GM04504 (cell line): ENCODE measurements around the gene KLHL6.

ENCODE experiments used
- DNase-seq: peaks from one replicate; pipeline ENCODE4 v3.0.0-alpha.2; 2012; ENCODE audit warnings: low read depth

Gene KLHL6

DNA sequence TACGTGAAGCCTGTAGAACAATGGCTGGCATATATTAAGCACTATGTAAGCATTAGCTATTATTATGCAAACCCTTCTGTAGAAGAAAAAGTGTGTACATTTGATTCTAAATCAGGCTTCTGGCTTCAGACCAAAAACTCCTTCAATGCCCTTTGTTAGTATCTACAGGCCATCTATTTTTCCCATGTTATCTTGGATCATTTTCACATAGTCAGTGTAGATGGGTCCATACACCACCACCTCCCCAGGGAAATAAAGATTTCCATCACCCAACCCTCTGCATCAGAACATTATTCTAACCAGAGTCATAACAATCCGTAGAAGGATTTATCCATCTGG lies 8.0 kb upstream of the KLHL6 start:
- DNase-seq = no peak

- no peak for DNase-seq
Measured at GRCh38 chr3:183560607-183561006, 5.1 kb upstream of the KLHL6 start.

GRCh38 chr3:183558495-183558894 lies 3.0 kb upstream of the KLHL6 start:
- no peak for DNase-seq

GRCh38 chr3:183556722-183557121 lies 1.2 kb upstream of the KLHL6 start:
- DNase-seq = no peak

- DNase-seq = no peak
Measured at GRCh38 chr3:183554377-183554776, 1.1 kb downstream of the KLHL6 start.

DNA sequence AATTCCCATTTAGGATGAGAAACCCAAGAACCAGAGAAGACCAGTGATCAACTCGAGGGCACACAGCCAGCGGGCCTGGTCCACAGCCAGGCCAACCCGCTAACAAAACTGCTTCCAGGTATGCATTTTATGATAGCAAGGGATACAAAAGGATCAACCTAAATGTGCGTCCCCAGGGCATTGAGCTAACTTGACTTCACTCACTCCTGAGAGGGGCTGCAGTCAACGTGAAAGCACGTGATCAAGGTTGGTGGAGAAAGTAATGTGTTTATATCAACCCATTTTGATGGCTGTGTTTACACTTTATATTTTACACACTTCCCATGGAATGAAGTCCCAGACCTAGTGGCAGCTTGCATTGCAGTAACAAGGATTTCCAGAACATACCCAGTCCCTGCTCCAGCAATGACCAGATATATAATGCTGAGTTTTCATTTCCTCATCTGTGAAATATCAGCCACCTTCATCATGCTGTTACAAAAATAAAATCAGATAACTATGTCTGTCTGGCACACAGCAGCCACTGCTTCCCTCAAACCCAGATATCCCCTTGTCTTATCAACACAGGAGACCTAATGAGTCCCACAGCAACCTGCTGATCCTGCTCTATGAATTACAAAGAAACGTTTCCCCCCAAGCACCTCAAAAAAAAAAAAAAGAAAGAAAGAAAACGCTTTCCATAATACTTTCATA lies 2.0 kb downstream of the KLHL6 start:
- DNase-seq = no peak

GRCh38 chr3:183551930-183552329 lies 3.6 kb downstream of the KLHL6 start:
- DNase-seq = no peak

DNA sequence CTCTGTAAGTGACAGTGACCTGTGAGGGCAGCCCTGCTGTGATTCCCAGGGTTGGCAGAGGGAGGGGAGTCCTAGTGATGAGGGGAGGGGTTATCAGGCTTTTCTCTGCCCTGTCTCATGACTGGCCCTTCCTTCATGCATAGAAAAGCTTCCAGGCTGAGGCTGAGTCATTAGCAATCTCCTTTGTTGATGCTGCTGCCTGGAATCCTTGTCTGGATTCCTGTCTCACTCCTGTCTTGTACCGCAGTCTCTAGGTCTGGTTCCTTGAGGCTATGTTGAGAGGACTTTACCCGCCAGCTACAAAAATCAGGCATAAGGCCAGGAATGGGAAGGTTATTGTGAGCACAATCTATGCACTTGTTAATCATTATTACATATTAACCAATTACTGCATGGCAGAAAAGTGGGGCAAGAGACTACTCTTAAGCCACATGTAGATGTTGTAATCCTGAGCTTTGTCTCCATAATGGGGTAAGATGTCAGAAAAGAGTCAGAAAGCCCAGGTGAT lies 7.2 kb downstream of the KLHL6 start:
- DNase-seq = peak; percentile 10

- DNase-seq = no peak
Measured at GRCh38 chr3:183546625-183547024, 8.9 kb downstream of the KLHL6 start.

- no peak for DNase-seq
Measured at GRCh38 chr3:183545708-183546107, 9.8 kb downstream of the KLHL6 start.

DNA sequence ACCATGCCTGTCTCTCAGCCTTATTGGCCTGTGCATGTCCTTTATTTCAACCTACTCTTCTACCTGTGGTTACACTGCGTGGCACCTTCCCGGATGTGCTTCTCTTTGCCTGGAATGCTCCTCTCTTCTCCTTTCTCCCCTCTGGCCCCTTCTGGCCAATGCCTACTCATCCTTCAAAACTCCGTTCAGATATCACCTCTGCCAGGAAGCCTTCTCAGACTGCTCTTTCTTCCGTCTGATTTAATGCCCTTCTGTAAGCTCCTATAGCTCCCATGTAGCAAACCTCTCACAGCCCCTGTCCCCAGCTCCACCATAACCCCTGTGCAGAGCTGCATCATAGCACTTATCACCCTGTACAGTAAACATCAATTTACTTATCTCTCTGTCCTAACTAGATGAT lies 13.2 kb downstream of the KLHL6 start:
- no peak for DNase-seq

DNA sequence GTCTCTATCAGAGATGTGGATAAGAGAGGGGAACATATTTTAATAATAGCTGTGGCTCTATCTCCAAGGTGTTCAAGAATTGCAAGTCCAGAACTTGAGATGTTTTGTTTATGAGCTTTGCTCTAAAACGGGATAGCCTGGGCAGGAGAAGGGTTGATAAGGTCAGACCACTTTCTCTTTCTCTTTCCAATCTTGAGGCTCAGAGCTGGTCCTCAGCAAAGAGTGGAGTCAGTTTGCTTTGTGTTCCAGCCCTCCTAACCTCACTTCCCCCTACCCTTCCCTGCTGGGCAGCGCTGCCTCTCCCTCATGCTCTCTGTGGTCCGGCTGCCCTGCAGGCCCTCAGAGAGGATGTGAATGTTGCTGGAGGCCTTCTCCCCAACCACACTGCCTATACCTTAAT lies 13.8 kb downstream of the KLHL6 start:
- no peak for DNase-seq

DNA sequence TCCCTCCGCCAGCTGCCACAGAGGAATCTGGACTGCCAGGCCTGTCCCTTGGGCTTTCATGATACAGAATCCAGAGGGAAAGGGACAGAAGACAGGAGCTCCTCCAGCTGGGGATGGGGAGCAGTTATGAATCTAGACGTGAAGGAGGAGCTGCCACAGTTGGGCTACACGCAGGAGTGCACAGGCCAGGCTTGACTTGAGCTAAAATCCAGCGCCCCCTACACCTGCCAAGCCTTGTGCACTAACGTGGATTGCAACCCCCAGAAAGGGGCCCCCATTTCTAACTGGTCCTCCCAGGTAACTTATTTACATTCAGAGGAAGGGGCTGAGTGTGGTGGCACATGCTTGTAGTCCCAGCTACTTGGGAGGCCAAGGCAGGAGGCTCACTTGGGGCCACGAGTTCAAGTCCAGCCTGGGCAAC lies 14.3 kb downstream of the KLHL6 start:
- no peak for DNase-seq

DNA sequence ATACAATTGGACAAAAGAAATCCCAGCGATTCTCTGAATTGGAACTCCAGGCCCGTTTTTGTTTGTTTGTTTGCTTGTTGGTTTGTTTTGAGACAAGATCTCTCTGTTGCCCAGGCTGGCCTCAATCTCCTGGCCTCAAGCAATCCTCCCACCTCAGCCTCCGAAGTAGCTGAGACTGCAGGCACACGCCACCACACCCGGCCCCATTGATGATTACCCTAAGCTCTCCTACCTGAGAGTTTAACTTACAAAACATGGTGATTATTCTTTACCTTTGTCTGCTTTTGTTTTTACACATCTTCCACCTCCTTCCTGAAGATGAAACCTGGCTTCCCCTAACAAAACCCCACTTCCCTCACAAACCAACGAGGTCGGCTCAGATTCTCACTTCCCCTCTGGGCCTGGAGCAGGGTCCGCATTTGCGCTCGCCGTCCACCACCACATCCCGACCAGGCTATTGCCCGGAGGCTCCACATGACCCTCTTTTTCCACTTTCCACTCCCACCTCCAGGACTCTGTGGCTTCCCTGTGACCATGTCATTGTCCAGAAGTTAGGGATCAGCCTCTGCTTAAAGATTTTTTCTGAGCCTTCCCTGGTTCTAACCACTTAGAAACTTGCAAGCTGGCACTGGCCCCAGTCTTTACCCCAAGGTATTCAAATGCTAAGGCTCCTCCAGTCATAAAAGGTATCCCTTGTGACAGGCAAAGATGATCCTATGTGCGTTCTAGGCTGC lies 14.8 kb downstream of the KLHL6 start:
- no peak for DNase-seq

GRCh38 chr3:183539811-183540210 lies 15.7 kb downstream of the KLHL6 start:
- DNase-seq = no peak

- no peak for DNase-seq
Measured at GRCh38 chr3:183538486-183538885, 17.0 kb downstream of the KLHL6 start.

DNA sequence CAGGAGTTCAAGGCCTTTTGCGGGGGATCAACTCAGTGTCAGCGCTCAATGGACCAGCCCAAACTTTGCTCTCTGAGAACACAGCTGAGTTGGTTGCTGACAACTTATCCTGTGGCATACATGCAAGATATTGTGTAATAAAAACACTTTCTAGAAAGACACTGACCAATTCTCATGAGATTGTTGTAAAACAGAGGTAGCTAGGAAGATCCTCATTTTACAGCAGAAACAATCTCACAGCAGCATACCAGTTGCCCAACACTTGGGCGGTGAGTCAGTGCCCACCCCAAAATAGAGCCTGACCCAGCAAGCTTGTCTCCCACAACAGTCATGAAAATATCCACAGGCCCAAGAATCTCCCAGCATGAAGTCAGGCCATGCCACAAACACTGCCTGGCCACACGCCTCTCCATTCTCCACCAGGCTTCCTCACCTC lies 18.2 kb downstream of the KLHL6 start:
- peak; percentile 42 for DNase-seq

DNA sequence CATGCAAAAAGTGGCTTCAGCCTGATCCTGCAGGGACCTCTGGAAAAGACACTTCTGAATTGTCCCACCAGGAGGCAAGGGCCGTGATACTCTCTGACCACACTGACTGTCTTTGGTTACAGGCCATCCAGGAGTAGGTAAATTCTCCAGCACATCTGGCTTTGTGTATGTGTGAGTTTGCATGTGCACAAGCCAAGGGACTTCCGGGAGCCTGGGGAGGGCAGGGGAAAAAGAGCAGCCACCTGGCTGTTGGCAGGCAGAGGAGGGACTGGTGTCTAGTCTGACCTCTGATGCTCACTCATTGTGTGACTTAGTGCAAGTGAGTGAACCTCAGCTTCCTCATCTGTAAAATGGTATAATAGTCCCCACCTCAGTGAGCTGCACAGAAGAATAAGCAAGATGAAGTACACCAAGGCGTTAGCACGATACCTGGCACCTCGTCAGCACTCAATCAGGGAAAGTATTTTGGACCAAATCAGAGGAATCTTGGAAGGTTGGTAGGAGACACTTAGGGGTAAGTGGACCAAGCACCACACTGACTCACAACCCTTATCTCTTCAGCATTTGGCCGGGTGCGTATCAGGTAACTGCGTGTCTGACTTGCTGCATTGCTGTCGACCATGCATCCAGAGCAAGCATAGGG lies 19.1 kb downstream of the KLHL6 start:
- no peak for DNase-seq

DNA sequence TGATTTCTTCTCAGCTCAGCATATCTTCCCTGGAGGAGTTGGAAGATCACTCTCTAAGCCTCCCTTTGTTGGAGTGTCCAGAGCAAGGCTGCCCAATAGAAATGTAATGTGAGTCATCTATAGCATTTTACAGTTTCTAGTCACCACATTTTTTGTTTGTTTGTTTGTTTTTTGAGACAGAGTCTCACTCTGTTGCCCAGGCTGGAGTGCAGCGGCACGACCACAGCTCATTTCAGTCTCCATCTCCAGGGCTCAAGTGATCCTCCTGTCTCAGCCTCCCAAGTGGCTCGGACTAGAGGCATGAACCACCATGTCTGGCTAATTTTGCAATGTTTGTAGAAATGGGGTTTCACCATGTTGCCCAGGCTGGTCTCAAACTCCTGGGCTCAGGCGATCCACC lies 21.3 kb downstream of the KLHL6 start:
- no peak for DNase-seq

- DNase-seq = no peak
Measured at GRCh38 chr3:183533412-183534132, 21.9 kb downstream of the KLHL6 start.

DNA sequence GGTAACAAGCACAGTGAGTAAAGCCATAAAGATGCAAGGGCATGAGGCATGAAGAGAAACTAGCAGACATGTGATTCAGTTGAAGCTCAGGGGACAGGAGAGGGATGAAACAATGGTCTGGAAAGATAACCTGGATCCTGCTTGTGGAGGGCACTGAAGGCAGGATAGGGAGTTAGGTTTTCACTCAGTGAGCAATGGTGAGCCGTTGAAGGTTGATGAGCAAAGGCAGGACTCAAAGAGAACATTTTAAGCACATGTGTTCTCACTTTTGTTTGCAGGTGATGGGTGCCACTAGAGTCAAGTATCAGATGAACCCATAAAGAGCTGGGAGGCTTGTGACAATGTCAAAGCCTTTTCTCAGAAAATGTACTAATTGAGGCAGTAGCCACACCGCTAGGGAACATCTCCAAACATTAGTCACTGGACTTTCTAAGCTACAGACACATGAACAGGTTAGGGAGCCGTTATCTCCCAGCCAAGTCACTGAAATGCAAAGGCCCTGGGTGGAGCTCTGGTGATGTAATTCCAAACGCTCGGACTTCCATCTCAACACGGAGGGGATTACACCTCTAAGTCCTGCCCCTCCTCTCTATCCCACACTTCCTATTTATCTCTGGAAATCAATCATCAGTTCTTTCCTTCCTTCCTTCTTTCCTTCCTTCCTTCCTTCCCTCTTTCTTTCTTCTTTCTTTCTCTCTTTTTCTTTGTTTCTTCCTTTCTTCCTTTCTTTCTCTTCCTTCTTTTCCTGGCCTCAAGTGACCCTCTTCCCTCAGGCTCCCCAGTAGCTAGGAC lies 22.7 kb downstream of the KLHL6 start:
- no peak for DNase-seq

GRCh38 chr3:183529717-183530116 lies 25.8 kb downstream of the KLHL6 start:
- no peak for DNase-seq
